Caco-2 (cell line): Measurements from ENCODE around the gene NEU2. TPM values are rescaled to one million over a fixed set of nuclear protein-coding genes. Genes with fewer than 3 reads are reported as not detected.

Experiments
- BruUV-seq: library from RNA; stranded (reverse); fragments of 400-500 nt; replicated peaks from 2 replicates; lab custom pipeline; 2021; lab: Mats Ljungman, UMichigan
- CTCF ChIA-PET: fragments of 300-600 bp; sonication (Branson Sonifier 250); formaldehyde crosslinking; loops from one replicate; lab custom pipeline; 2022; ENCODE audit warnings: antibody characterized with exemption; lab: Charles Lee
- POLR2A ChIA-PET: fragments of 300-600 bp; sonication (Branson Sonifier 250); formaldehyde crosslinking; loops from one replicate; lab custom pipeline; 2022; ENCODE audit warnings: antibody characterized with exemption; lab: Charles Lee
- DNase-seq, 2 experiments: peaks; one replicate each; pipeline versions ENCODE4 v3.0.0 to v3.0.0-alpha.2; 2020 to 2022
- H3K27me3 ChIP-seq: replicated peaks from 2 replicates; pipeline ENCODE4 v1.6.0; 2011; ENCODE audit warnings: low read length; ENCODE audit not compliant: control insufficient read depth, insufficient read depth
- H3K36me3 ChIP-seq: 2 replicates; pipeline ENCODE4 v1.5.1; 2011; ENCODE audit warnings: low read length; ENCODE audit not compliant: control insufficient read depth, insufficient read depth
- H3K4me1 ChIP-seq: fragments of 250-450 bp; sonication (Bioruptor Pico); 2 replicates; pipeline ENCODE4 v1.5.1; 2020; ENCODE audit warnings: mild to moderate bottlenecking
- H3K4me3 ChIP-seq: 2 replicates; pipeline ENCODE4 v1.5.1; 2011; ENCODE audit warnings: low read depth, mild to moderate bottlenecking, control low read depth, low read length
- H3K9me3 ChIP-seq: fragments of 250-450 bp; sonication (Bioruptor Pico); 2 replicates; pipeline ENCODE4 v1.5.1; 2020; ENCODE audit warnings: mild to moderate bottlenecking, moderate library complexity
- H3K27ac Mint-ChIP-seq: one replicate; pipeline ENCODE4 v1.8.0; 2022; ENCODE audit warnings: mixed read lengths; ENCODE audit not compliant: unreplicated experiment
- H3K27me3 Mint-ChIP-seq: one replicate; pipeline ENCODE4 v1.8.0; 2022; ENCODE audit warnings: mixed read lengths; ENCODE audit not compliant: insufficient read depth, unreplicated experiment
- H3K36me3 Mint-ChIP-seq: one replicate; pipeline ENCODE4 v1.8.0; 2022; ENCODE audit warnings: mild to moderate bottlenecking, mixed read lengths; ENCODE audit not compliant: insufficient read depth, unreplicated experiment
- H3K4me1 Mint-ChIP-seq: one replicate; pipeline ENCODE4 v1.8.0; 2022; ENCODE audit warnings: low read depth, mixed read lengths; ENCODE audit not compliant: unreplicated experiment
- H3K4me3 Mint-ChIP-seq: one replicate; pipeline ENCODE4 v1.8.0; 2022; ENCODE audit warnings: mild to moderate bottlenecking, moderate library complexity, mixed read lengths; ENCODE audit not compliant: unreplicated experiment
- H3K9me3 Mint-ChIP-seq: one replicate; pipeline ENCODE4 v1.8.0; 2022; ENCODE audit warnings: mixed read lengths; ENCODE audit not compliant: unreplicated experiment
- CTCF ChIP-seq, 2 experiments: fragments of 200-600 bp in 1 of 2; IDR thresholded peaks; 1 replicate in 1 of 2; 2 replicates in 1 of 2; pipeline versions ENCODE4 v1.5.1 to v1.8.0; 2011 to 2022; ENCODE audit warnings: antibody characterized with exemption in 1 of 2, control low read depth in 1 of 2, inconsistent platforms in 1 of 2, low read depth in 1 of 2, low read length in 1 of 2, mild to moderate bottlenecking in 1 of 2, moderate library complexity in 1 of 2; ENCODE audit not compliant: insufficient read depth in 1 of 2, severe bottlenecking in 1 of 2, unreplicated experiment in 1 of 2
- intact Hi-C: fragments of 100-400 bp; cut with micrococcal nuclease; formaldehyde crosslinking; loops from one replicate; pipeline ENCODE4 v1.10.0; 2022; ENCODE audit not compliant: unreplicated experiment
- total RNA-seq: library from RNA; stranded (reverse); gene quantifications from 2 replicates; pipeline ENCODE4 v1.2.3, GENCODE V29; 2022

Gene NEU2
- total RNA-seq, 1 experiment from 2014 or later = not detected

GRCh38 chr2:233042549-233042948 lies 10.1 kb downstream of the NEU2 start:
- BruUV-seq = no TSS peak
- Mint-ChIP-seq H3K36me3 (no peaks in the 10 kb centered on the region), H3K9me3 (no peaks in the 10 kb centered on the region), H3K4me3 (no peak overlapping the region), H3K27ac (no peak overlapping the region), H3K4me1 (no peaks in the 10 kb centered on the region), H3K27me3 (peaks cover 5% of the 10 kb centered on the region)
- Histone ChIP-seq H3K27me3 (no peaks in the 10 kb centered on the region), H3K36me3 (no peaks in the 10 kb centered on the region), H3K4me1 (no peaks in the 10 kb centered on the region), H3K4me3 (no peak overlapping the region), H3K9me3 (no peaks in the 10 kb centered on the region)
- DNase-seq = no peak
- ChIA-PET POLR2A (no interaction called here), CTCF (no interaction called here)
- TF ChIP-seq CTCF (IDR thresholded peaks at IDR 0.05; ENCODE audit: insufficient read depth in 1 of 2, low read depth in 1 of 2, low read length in 1 of 2, severe bottlenecking in 1 of 2, unreplicated experiment in 1 of 2) = no peak
- intact Hi-C loops = no loop called here

GRCh38 chr2:233044974-233045605 lies 12.6 kb downstream of the NEU2 start:
- H3K27me3 Mint-ChIP-seq = peaks cover 15% of the 10 kb centered on the region
- no peaks in the 10 kb centered on the region for H3K27me3 ChIP-seq
- intact Hi-C loops = no loop called here
- ChIA-PET CTCF (no interaction called here), POLR2A (no interaction called here)
- no peaks in the 10 kb centered on the region for H3K9me3 Mint-ChIP-seq
- no TSS peak for BruUV-seq
- peaks cover 8% of the 10 kb centered on the region for H3K4me1 Mint-ChIP-seq
- no peaks in the 10 kb centered on the region for H3K36me3 Mint-ChIP-seq
- no peak overlapping the region for H3K4me3 Mint-ChIP-seq
- TF ChIP-seq CTCF (IDR thresholded peaks at IDR 0.05; ENCODE audit: insufficient read depth in 1 of 2, low read depth in 1 of 2, low read length in 1 of 2, severe bottlenecking in 1 of 2, unreplicated experiment in 1 of 2) = no peak
- no peak overlapping the region for H3K27ac Mint-ChIP-seq
- H3K4me3 ChIP-seq = no peak overlapping the region
- DNase-seq = no peak
- H3K36me3 ChIP-seq = no peaks in the 10 kb centered on the region
- no peaks in the 10 kb centered on the region for H3K4me1 ChIP-seq
- H3K9me3 ChIP-seq = no peaks in the 10 kb centered on the region

GRCh38 chr2:233047206-233047605 lies 14.7 kb downstream of the NEU2 start:
- ChIA-PET POLR2A (no interaction called here), CTCF (no interaction called here)
- Histone ChIP-seq H3K4me3 (no peak overlapping the region), H3K4me1 (no peaks in the 10 kb centered on the region), H3K27me3 (no peaks in the 10 kb centered on the region), H3K9me3 (no peaks in the 10 kb centered on the region), H3K36me3 (no peaks in the 10 kb centered on the region)
- no TSS peak for BruUV-seq
- intact Hi-C loops = no loop called here
- Mint-ChIP-seq H3K36me3 (no peaks in the 10 kb centered on the region), H3K27me3 (peaks cover 16% of the 10 kb centered on the region), H3K4me3 (no peak overlapping the region), H3K27ac (no peak overlapping the region), H3K9me3 (no peaks in the 10 kb centered on the region), H3K4me1 (peaks cover 8% of the 10 kb centered on the region)
- DNase-seq = no peak
- no peak for TF ChIP-seq CTCF (IDR thresholded peaks at IDR 0.05; ENCODE audit: insufficient read depth in 1 of 2, low read depth in 1 of 2, low read length in 1 of 2, severe bottlenecking in 1 of 2, unreplicated experiment in 1 of 2)
